Skin of body (tissue), 3 donors: ENCODE measurements around the gene GPR61. TPM values are rescaled to one million over a fixed set of nuclear protein-coding genes. Genes with fewer than 3 reads are reported as not detected.

Experiments
- DNase-seq: peaks from one replicate; lab custom pipeline; 2025; lab: John Stamatoyannopoulos, UW
- small RNA-seq: library from RNA; depleted of rRNA; stranded (forward); fragments of <200 nt; gene quantifications from one replicate; pipeline ENCODE3, GENCODE V24; 2014; ENCODE audit warnings: low replicate concordance
- total RNA-seq: library from RNA; depleted of rRNA; stranded (reverse); fragments of >200 nt; gene quantifications from one replicate; pipeline ENCODE4 v1.2.3, GENCODE V29; 2014

Gene GPR61
- total RNA-seq, 1 donor from 2014 or later = under 0.01 TPM

DNA sequence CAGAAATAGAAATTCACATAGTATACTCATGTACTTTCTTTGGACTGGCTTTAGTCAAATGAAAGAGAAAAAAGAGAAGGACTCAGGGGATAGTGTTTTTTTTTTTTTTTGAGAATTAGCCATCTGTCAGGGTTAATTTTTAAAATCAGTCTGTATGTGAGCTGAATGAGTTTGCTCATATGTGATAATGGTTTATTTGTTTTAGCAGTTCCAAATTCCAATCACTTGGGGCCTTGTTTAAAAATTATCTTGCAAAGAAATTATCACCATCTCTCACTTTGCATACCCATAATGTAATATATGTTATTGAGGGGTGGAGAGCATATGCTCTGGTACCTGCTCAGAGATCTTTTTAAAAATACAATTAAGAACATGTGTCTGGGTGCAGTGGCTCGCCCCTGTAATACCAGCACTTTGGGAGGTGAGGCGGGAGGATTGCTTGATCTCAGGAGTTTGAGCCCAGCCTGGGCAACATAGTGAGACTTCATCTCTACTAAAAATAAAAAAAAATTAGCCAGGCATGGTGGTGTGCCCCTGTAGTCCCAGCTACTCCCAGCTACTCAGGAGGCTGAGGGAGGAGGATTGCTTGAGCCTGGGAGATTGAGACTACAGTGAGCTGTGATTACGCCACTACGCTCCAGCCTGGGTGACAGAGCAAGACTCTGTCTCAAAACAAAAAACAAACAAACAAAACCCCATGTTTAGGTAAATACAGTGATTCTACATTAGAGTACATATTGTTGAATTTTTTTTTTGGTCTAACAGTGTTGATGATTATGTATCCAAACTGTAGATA, 28.4 kb downstream of the GPR61 start:
- DNase-seq = no peak

DNA sequence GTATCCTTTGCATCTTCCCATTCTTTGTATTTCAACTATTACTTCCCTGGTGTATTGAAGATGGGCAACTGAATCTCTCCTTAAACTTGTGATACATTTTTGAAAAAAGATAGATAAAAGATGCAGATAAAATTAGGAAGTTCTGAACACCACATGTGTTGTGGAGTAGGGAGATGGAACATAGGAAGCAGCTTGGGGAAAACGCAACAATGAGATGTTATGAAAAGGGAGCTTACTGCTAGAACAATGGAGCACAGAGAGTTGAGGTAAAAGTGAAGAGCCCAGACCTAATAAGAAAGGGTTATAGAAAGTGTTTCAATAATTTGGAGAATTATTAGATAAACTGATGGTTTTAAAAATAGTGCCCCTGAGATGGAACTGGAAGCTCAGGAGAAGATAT, 29.7 kb downstream of the GPR61 start:
- DNase-seq = no peak

DNA sequence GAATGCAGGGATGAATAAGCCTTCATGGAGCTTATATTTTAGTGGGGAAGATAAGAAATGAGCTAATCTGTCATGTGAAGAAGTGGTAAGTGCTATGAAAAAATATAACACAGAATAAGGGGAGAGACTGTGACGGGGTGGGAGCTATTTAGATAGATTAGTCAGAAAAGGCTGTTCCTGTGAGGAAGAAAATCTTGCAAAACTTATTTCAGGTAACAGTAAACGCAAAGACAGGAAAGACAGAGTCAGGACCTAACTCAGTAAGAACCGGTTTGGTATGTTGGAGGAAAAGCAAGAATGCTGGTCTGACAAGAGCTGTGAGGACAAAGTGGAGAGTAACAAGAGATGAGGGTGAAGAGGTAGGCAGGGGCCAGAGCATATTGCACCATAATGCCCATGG, 30.7 kb downstream of the GPR61 start:
- DNase-seq = no peak

DNA sequence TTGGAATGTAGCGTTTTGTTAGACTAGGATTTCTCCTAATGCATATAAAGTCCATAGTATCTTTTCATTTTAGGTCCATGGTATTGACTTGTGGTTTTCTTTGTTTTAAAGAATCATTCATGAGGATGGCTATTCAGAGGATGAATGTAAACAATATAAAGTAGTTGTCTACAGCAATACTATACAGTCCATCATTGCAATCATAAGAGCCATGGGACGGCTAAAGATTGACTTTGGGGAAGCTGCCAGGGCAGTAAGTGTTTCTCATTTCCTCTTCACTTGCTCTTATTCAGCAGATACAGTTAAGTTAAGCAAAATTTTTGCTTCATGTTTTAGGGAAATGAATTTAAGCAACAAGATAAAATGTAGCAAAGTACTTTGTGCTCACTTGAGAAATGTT, 34.1 kb downstream of the GPR61 start:
- no peak for DNase-seq

DNA sequence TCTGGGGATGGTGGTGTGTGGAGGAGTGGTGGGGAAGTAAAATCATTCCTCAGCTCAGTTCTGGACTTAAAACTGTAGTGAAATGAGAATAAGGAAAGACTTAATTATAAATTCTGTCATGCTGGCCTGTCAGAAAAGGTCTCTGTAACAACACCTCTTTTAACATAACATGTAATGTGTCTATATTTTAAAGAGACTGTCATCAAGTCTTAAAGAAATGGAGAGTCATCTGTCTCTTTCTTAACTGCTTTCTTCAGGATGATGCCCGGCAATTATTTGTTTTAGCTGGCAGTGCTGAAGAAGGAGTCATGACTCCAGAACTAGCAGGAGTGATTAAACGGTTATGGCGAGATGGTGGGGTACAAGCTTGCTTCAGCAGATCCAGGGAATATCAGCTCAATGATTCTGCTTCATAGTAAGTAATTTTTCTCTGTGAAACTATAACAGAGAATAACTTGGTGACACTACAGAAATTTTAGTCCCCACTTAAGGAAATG, 39.3 kb downstream of the GPR61 start:
- DNase-seq = no peak

DNA sequence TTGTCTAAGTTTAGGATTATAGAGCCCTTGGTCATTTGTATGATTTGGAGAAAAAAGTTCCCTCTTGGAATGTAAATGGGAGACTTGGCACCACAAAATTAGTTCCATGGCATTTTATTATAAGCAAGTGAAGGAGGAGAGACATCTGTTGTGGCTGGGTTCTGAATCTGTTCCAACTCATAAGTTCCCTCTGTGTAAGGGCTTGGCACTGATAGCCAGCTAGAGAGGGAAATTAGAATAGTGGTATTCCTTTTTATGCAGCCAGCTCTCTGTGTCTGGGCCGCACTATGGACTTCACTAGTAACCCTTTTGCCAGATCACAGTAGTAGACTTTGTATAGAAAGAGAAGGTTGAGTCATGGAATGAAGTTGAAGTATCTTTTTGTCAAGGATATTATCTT, 39.8 kb downstream of the GPR61 start:
- no peak for DNase-seq

DNA sequence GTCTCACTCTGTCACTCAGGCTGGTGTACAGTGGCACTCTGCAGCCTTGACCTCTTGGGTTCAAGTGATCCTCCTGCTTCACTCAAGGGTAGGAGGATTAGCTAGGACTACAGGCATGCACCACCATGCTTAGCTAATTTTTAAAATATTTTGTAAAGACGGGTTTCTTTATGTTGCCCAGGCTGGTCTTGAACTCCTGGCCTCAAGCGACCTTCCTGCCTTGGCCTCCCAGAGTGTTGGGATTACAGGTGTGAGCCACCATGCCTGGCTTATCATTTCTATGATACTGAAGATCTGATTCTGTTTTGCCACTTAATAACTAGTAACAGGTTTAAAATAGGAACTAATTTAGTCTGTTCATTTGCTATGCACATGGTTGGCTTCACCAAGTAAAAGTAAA, 42.3 kb downstream of the GPR61 start:
- DNase-seq = no peak

DNA sequence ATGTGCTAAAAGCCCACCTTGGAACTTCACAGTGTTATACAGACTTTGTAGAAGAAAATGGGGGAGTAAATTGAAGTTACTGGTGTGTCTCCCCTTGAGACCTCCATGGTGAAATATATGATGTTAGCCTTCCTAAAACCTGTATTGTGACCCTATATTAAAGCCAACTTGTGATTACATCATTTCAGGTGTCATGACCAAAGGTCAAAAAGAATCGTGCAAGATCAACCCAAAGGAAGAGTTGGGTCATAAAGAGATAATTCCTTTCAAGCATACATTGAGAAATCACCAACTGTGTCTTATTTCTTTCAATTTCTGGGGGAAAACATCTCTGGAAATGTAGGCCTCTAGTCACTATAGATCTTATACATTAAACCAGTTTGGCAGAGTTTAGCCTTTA, 45.1 kb downstream of the GPR61 start:
- DNase-seq = no peak

DNA sequence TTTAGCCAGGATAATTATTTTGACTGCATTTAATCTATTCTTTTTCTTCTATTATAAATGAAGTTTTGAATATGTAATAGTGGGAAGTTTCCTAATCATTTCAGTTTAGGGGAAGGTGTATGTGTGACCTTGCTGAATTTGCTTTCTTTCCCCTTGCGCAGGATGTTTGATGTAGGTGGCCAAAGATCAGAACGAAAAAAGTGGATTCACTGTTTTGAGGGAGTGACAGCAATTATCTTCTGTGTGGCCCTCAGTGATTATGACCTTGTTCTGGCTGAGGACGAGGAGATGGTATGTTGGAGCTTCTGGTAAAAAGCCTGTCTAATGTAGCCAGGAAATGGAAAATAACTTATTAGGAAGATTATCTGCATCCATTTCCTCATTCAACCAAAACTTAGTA, 46.4 kb downstream of the GPR61 start:
- no peak for DNase-seq

DNA sequence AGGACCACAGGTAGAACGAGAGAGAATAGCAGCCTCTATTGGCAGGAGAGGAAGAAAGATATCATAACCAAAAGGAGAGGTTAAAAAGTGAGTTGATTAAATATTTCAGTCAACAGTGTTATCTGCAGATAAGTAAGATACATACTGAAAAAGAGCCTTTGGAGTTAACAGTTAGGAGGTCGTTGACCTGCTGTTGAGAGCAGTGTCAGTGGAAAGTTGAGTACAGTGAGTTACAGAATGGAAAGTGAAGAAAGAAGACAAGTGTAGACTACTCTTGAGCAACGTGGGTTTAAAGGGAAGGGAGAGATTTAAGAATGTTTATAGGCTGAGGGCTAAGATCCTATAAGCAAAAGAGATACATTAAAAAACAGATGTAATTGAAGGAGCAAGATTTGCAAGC, 49.5 kb downstream of the GPR61 start:
- no peak for DNase-seq

DNA sequence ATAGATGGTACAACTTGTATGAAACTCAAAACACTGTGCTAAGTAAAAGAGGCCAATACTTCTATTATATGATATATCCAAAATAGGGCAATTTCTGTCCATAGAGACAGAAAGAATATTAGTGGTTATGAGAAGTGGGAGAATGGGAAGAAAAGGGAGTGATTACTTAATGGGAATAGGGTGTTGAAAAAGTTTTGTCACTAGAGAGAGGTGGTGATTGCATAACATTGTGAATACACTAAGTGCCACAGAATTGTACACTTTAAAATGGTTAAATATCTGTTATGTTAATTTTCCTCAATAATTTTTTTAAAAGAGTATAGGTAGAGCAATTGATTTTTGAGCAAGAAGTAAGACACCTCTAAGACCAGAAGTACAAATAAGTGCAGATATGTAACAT, 50.0 kb downstream of the GPR61 start:
- no peak for DNase-seq

DNA sequence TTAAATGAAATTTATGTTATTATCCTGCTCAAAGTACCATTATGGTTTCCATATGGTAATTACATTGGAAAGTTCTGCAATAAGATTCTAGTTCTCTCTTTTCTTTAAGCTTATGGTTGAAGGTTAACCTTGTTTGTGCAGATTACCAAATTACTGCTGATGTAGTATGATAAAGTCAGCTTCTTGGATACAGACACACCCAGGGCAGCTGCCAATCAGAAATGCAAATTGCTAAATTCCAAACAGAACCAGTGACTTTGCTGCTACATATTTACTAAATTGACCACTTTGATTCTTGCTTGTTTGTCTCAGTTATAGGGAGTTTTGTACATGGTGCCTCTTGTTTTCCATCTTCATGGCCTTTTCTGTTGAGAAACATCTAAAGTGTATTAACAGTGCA, 53.2 kb downstream of the GPR61 start:
- no peak for DNase-seq

DNA sequence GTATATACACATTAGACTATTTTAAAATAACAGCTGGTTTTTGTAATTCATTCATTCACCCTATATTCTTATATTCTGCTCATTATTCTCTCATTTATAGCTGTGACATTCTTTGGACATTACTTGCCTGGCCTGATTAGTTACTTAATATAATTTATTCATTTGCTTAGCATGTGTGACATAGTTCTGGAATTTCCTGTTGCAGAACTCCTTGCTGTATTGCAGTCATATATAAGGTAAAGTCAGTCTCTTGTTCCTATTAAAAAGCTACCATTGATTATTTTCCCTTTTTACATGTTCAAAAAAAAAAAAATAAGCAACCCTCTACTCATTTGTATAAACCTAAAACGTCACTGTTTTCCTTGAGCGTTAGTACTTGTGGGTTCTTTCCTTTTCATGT, 55.9 kb downstream of the GPR61 start:
- no peak for DNase-seq

Small RNA genes lying within 50 kb of the gene (small RNA-seq; reads per million reads assigned to genes)
- not detected for gene RNU6V

Other genes starting within 250 kb of the GPR61 start
- gene MYBPHL, start 232.9 kb upstream of the GPR61 start, total RNA-seq = not detected
- 30.9 TPM for gene SORT1, start 142.0 kb upstream of the GPR61 start, total RNA-seq
- gene PSMA5, start 113.4 kb upstream of the GPR61 start, total RNA-seq = 24.6 TPM
- 5.7 TPM for gene SYPL2, start 73.3 kb upstream of the GPR61 start, total RNA-seq
- 2.6 TPM for gene ATXN7L2, start 56.0 kb upstream of the GPR61 start, total RNA-seq
- 4.1 TPM for gene CYB561D1, start 45.8 kb upstream of the GPR61 start, total RNA-seq
- gene AMIGO1, start 30.1 kb upstream of the GPR61 start, total RNA-seq = 3.5 TPM
- 11.8 TPM for gene GNAI3, start 8.7 kb downstream of the GPR61 start, total RNA-seq
- not detected for gene GNAT2, start 79.7 kb downstream of the GPR61 start, total RNA-seq
- 29.9 TPM for gene AMPD2, start 80.0 kb downstream of the GPR61 start, total RNA-seq
- gene GSTM4, start 116.2 kb downstream of the GPR61 start, total RNA-seq = 10.2 TPM
- 68.4 TPM for gene GSTM2, start 128.2 kb downstream of the GPR61 start, total RNA-seq
- gene GSTM1, start 147.9 kb downstream of the GPR61 start, total RNA-seq = not detected
- gene GSTM5, start 172.4 kb downstream of the GPR61 start, total RNA-seq = 12.3 TPM
- gene GSTM3, start 201.2 kb downstream of the GPR61 start, total RNA-seq = 40.7 TPM
- gene EPS8L3, start 224.1 kb downstream of the GPR61 start, total RNA-seq = not detected